Kidney (tissue), 14 donors: ENCODE results near the gene NGDN. TPM values are rescaled to one million over a fixed set of nuclear protein-coding genes. Genes with fewer than 3 reads are reported as not detected.

ENCODE experiments used
- DNase-seq, 5 donors: peaks; one replicate each; pipeline ENCODE4 v3.0.0-alpha.2; 2013 to 2020
- FAIRE-seq: peaks from 2 replicates; lab custom pipeline; 2012; peaks lifted over from hg19 to GRCh38; lab: Jason Lieb, UNC
- H3K27ac ChIP-seq, 2 donors: one replicate each; pipeline ENCODE4 v1.7.0; 2013; ENCODE audit warnings: low read depth in 2 of 2, low read length in 2 of 2, inconsistent platforms in 1 of 2
- H3K27me3 ChIP-seq: one replicate; pipeline ENCODE4 v1.7.1; 2013; ENCODE audit warnings: low read length, inconsistent platforms; ENCODE audit not compliant: control insufficient read depth, insufficient read depth
- H3K36me3 ChIP-seq, 3 donors: one replicate each; pipeline versions ENCODE4 v1.7.0 to v1.7.1; 2013; ENCODE audit warnings: low read length in 3 of 3, control low read depth in 1 of 3, inconsistent platforms in 1 of 3; ENCODE audit not compliant: insufficient read depth in 3 of 3, control insufficient read depth in 2 of 3
- H3K4me1 ChIP-seq, 3 donors: one replicate each; pipeline versions ENCODE4 v1.7.0 to v1.7.1; 2013; ENCODE audit warnings: low read length in 3 of 3, inconsistent platforms in 1 of 3, low read depth in 1 of 3; ENCODE audit not compliant: control insufficient read depth in 2 of 3, insufficient read depth in 2 of 3
- H3K4me3 ChIP-seq, 3 donors: one replicate each; pipeline versions ENCODE4 v1.7.0 to v1.8.1; 2013; ENCODE audit warnings: low read length in 3 of 3, control low read depth in 1 of 3, inconsistent platforms in 1 of 3
- H3K9ac ChIP-seq, 3 donors: one replicate each; pipeline versions ENCODE4 v1.7.0 to v1.7.1; 2013; ENCODE audit warnings: low read length in 3 of 3, control low read depth in 1 of 3, inconsistent platforms in 1 of 3
- H3K9me3 ChIP-seq, 3 donors: one replicate each; pipeline versions ENCODE4 v1.7.0 to v1.7.1; 2013; ENCODE audit warnings: low read length in 3 of 3, control low read depth in 1 of 3, inconsistent platforms in 1 of 3; ENCODE audit not compliant: control insufficient read depth in 2 of 3, insufficient read depth in 1 of 3
- CTCF ChIP-seq: IDR thresholded peaks from 3 replicates; pipeline ENCODE4 v1.5.1; 2012; ENCODE audit warnings: mild to moderate bottlenecking, moderate library complexity, borderline replicate concordance; ENCODE audit not compliant: insufficient read depth; ENCODE audit errors: extremely low read depth
- intact Hi-C: fragments of 100-400 bp; cut with DNase I; formaldehyde crosslinking; loops from one replicate; pipeline ENCODE4 v1.11.1; 2022
- polyA plus RNA-seq: library from polyadenylated mRNA; stranded (reverse); fragments of 350-450 nt; fragmentation: Illumina TruSeq; extraction: RNeasy Lipid Tissue Mini Kit (QIAGEN cat#74804); gene quantifications from one replicate; pipeline ENCODE4 v1.2.3, GENCODE V29; 2014; ENCODE audit warnings: low read depth, low replicate concordance; ENCODE audit not compliant: insufficient read depth
- total RNA-seq: library from RNA; stranded (reverse); fragmentation: NEBNext Ultra II Directional; extraction: Animal tissue kit (Norgen Biotek cat#: 25700); gene quantifications from one replicate; pipeline ENCODE4 v1.2.1, GENCODE V29; 2021
- donor health status: control.
- donor health status: control.
- donor health status: control.
- donor health status: control.
- donor health status: control.
- donor health status: DM: yes; HTN: yes; CAD: no.
- donor health status: Normal renal cell carcinoma (clear cell type).

Gene NGDN
- total and polyA plus RNA-seq, 2 donors from 2014 or later, result 35.6 to 37.6 TPM

- Histone ChIP-seq H3K36me3 (no peaks in the 10 kb centered on the region), H3K4me3 (no peak overlapping the region), H3K9me3 (no peaks in the 10 kb centered on the region), H3K27me3 (no peaks in the 10 kb centered on the region), H3K9ac (no peak overlapping the region), H3K27ac (no peak overlapping the region), H3K4me1 (no peaks in the 10 kb centered on the region)
- FAIRE-seq, result no peak
- DNase-seq, result no peak
- TF ChIP-seq CTCF, result no peak
- intact Hi-C loops, result no loop called here
Measured at GRCh38 chr14:23517650-23518326, 48.3 kb downstream of the NGDN start.

GRCh38 chr14:23518709-23519108 lies 49.2 kb downstream of the NGDN start:
- H3K36me3 ChIP-seq, result no peaks in the 10 kb centered on the region
- no peak for FAIRE-seq
- DNase-seq, result peak in 2 of 5 donors; percentile 21 to 51

GRCh38 chr14:23520899-23521533 lies 51.5 kb downstream of the NGDN start:
- Histone ChIP-seq H3K9ac (no peak overlapping the region), H3K36me3 (no peaks in the 10 kb centered on the region), H3K27me3 (no peaks in the 10 kb centered on the region), H3K9me3 (no peaks in the 10 kb centered on the region), H3K27ac (no peak overlapping the region), H3K4me1 (no peaks in the 10 kb centered on the region), H3K4me3 (no peak overlapping the region)
- intact Hi-C loops, result no loop called here
- FAIRE-seq (no peak), DNase-seq (no peak)
- TF ChIP-seq CTCF, result no peak

More at GRCh38 chr14:23518709-23519108, 49.2 kb downstream of the NGDN start:
- TF ChIP-seq CTCF, result no peak
- intact Hi-C loops, result no loop called here
- Histone ChIP-seq H3K9me3 (no peaks in the 10 kb centered on the region), H3K4me3 (no peak overlapping the region), H3K27ac (no peak overlapping the region), H3K4me1 (no peaks in the 10 kb centered on the region), H3K27me3 (no peaks in the 10 kb centered on the region), H3K9ac (no peak overlapping the region)
